GM23338 (cell line): Measurements from ENCODE around the gene PRKACA. TPM values are rescaled to one million over a fixed set of nuclear protein-coding genes. Genes with fewer than 3 reads are reported as not detected.

Experiments used
- ATAC-seq: fragments of 200-7000 bp; cut with Tn5 transposase; 3 replicates; pipeline ENCODE4 v1.9.1; 2020
- DNase-seq: peaks from one replicate; pipeline ENCODE4 v3.0.0-alpha.2; 2015; ENCODE audit warnings: low spot score
- H2AFZ ChIP-seq: fragments of 200-600 bp; sonication (generic); 2 replicates; pipeline ENCODE4 v1.8.0; 2016; ENCODE audit warnings: antibody characterized with exemption, mild to moderate bottlenecking, moderate library complexity
- H3F3A ChIP-seq: fragments of 200-600 bp; sonication (generic); replicated peaks from 2 replicates; pipeline ENCODE4 v1.8.0; 2017; ENCODE audit warnings: antibody characterized with exemption, mixed run types, low read depth
- H3K27ac ChIP-seq: fragments of 200-600 bp; sonication (generic); 2 replicates; pipeline ENCODE4 v1.6.1; 2016; ENCODE audit warnings: low read depth
- H3K27me3 ChIP-seq: fragments of 200-600 bp; sonication (generic); 2 replicates; pipeline ENCODE4 v1.8.0; 2016; ENCODE audit warnings: mild to moderate bottlenecking, mixed run types, moderate library complexity; ENCODE audit not compliant: insufficient read depth
- H3K36me3 ChIP-seq: fragments of 200-600 bp; sonication (generic); 2 replicates; pipeline ENCODE4 v1.8.0; 2016; ENCODE audit warnings: mild to moderate bottlenecking; ENCODE audit not compliant: insufficient read depth
- H3K4me1 ChIP-seq: fragments of 200-600 bp; sonication (generic); 2 replicates; pipeline ENCODE4 v1.8.0; 2016; ENCODE audit warnings: mild to moderate bottlenecking, moderate library complexity; ENCODE audit not compliant: insufficient read depth
- H3K4me2 ChIP-seq: fragments of 200-600 bp; sonication (generic); 2 replicates; pipeline ENCODE4 v1.7.1; 2017; ENCODE audit warnings: mixed run types
- H3K4me3 ChIP-seq: fragments of 200-600 bp; sonication (generic); 2 replicates; pipeline ENCODE4 v1.6.1; 2016; ENCODE audit warnings: mixed run types
- H3K79me2 ChIP-seq: fragments of 200-600 bp; sonication (generic); replicated peaks from 2 replicates; pipeline ENCODE4 v1.8.0; 2017; ENCODE audit warnings: mild to moderate bottlenecking; ENCODE audit not compliant: insufficient read depth
- H3K9me2 ChIP-seq: fragments of 200-600 bp; sonication (generic); 2 replicates; pipeline ENCODE4 v1.8.0; 2017; ENCODE audit not compliant: insufficient read depth
- H4K20me1 ChIP-seq: fragments of 200-600 bp; sonication (generic); replicated peaks from 2 replicates; pipeline ENCODE4 v1.8.0; 2017; ENCODE audit warnings: mild to moderate bottlenecking; ENCODE audit not compliant: insufficient read depth
- H3K27ac Mint-ChIP-seq: 2 replicates; pipeline ENCODE4 v1.8.0; 2020; ENCODE audit warnings: inconsistent platforms, mild to moderate bottlenecking, moderate library complexity, mixed read lengths
- H3K27me3 Mint-ChIP-seq: 3 replicates; pipeline ENCODE4 v1.8.0; 2022; ENCODE audit warnings: low read depth, mild to moderate bottlenecking, moderate library complexity, mixed read lengths, inconsistent platforms; ENCODE audit not compliant: insufficient read depth, poor library complexity
- H3K36me3 Mint-ChIP-seq: 3 replicates; pipeline ENCODE4 v1.8.0; 2021; ENCODE audit warnings: low read depth, mild to moderate bottlenecking, inconsistent platforms, moderate library complexity, mixed read lengths
- H3K4me1 Mint-ChIP-seq: 3 replicates; pipeline ENCODE4 v1.8.0; 2020; ENCODE audit warnings: mild to moderate bottlenecking, inconsistent platforms, mixed read lengths
- H3K4me3 Mint-ChIP-seq: 3 replicates; pipeline ENCODE4 v1.8.0; 2021; ENCODE audit warnings: moderate library complexity, mild to moderate bottlenecking, inconsistent platforms, mixed read lengths
- H3K9me3 Mint-ChIP-seq: 3 replicates; pipeline ENCODE4 v1.8.0; 2020; ENCODE audit warnings: moderate library complexity, mild to moderate bottlenecking, inconsistent platforms, mixed read lengths
- CREB1 ChIP-seq: fragments of 250-450 bp; sonication (Bioruptor Pico); IDR thresholded peaks from 2 replicates; pipeline ENCODE4 v1.5.0; 2020; ENCODE audit warnings: low read depth, mild to moderate bottlenecking, moderate library complexity
- ETS1 ChIP-seq: IDR thresholded peaks from 2 replicates; pipeline ENCODE4 v1.6.1; 2016; ENCODE audit warnings: antibody characterized with exemption
- EZH2 ChIP-seq: fragments of 200-600 bp; sonication (generic); IDR thresholded peaks from one replicate; pipeline ENCODE4 v1.8.0; 2017; ENCODE audit warnings: antibody characterized with exemption, mild to moderate bottlenecking, low read depth; ENCODE audit not compliant: unreplicated experiment
- EZH2phosphoT487 ChIP-seq: fragments of 200-600 bp; sonication (generic); IDR thresholded peaks from one replicate; pipeline ENCODE4 v1.8.1; 2018; ENCODE audit warnings: antibody characterized with exemption; ENCODE audit not compliant: unreplicated experiment
- JUNB ChIP-seq: IDR thresholded peaks from one replicate; pipeline ENCODE4 v1.6.1; 2016; ENCODE audit warnings: antibody characterized with exemption; ENCODE audit not compliant: unreplicated experiment
- NANOG ChIP-seq: IDR thresholded peaks from 2 replicates; pipeline ENCODE4 v1.6.1; 2016; ENCODE audit warnings: antibody characterized with exemption, borderline replicate concordance
- POLR2AphosphoS5 ChIP-seq: IDR thresholded peaks from 2 replicates; pipeline ENCODE4 v1.6.1; 2016; ENCODE audit warnings: antibody characterized with exemption, low read depth
- REST ChIP-seq: IDR thresholded peaks from one replicate; pipeline ENCODE4 v1.6.1; 2018; ENCODE audit warnings: antibody characterized with exemption; ENCODE audit not compliant: unreplicated experiment
- STAT1 ChIP-seq: IDR thresholded peaks from one replicate; pipeline ENCODE4 v1.6.1; 2016; ENCODE audit warnings: antibody characterized with exemption; ENCODE audit not compliant: unreplicated experiment
- ZNF114 ChIP-seq: fragments of 250-450 bp; sonication (Bioruptor Pico); IDR thresholded peaks from 2 replicates; pipeline ENCODE4 v1.5.0; 2020; ENCODE audit warnings: mild to moderate bottlenecking, moderate library complexity
- ZNF331 ChIP-seq: fragments of 250-450 bp; sonication (Bioruptor Pico); IDR thresholded peaks from 2 replicates; pipeline ENCODE4 v1.5.0; 2020; ENCODE audit warnings: low read depth, mild to moderate bottlenecking, moderate library complexity
- polyA plus RNA-seq: library from polyadenylated mRNA; unstranded; fragments of >200 nt; fragmentation: Nextera tagmentation; extraction: Ambion mirVana; gene quantifications from 2 replicates; pipeline ENCODE4 v1.2.1, GENCODE V29; 2016
- total RNA-seq: library from RNA; depleted of rRNA; stranded (reverse); fragments of >200 nt; shearing (Covaris generic); gene quantifications from 2 replicates; pipeline ENCODE4 v1.2.3, GENCODE V29; 2014
- TF ChIP-seq, protein P1 (sequence below), 2 experiments: fragments of 200-600 bp in 1 of 2; sonication (generic) in 1 of 2; conservative IDR thresholded peaks; 2 replicates each; pipeline versions ENCODE4 v1.5.1 to v1.6.1; 2016 to 2017; ENCODE audit warnings: antibody characterized with exemption in 2 of 2, low read depth in 2 of 2, mild to moderate bottlenecking in 2 of 2, moderate library complexity in 1 of 2
- TF ChIP-seq, protein P2 (sequence below): fragments of 250-450 bp; sonication (Bioruptor Pico); IDR thresholded peaks from 2 replicates; pipeline ENCODE4 v1.5.0; 2020; ENCODE audit warnings: mild to moderate bottlenecking, moderate library complexity

The PRKACA gene
- total and polyA plus RNA-seq, 2 experiments from 2014 or later = 13.0 to 31.3 TPM

- peaks cover 17% of the 10 kb centered on the region for H3K79me2 ChIP-seq
- no peak overlapping the region for H3K4me3 ChIP-seq
Observed at GRCh38 chr19:14115756-14116155, 1.8 kb downstream of the PRKACA start.

More at GRCh38 chr19:14115756-14116155, 1.8 kb downstream of the PRKACA start:
- Histone ChIP-seq H3K9me2 (no peaks in the 10 kb centered on the region), H4K20me1 (peaks cover 12% of the 10 kb centered on the region), H2AFZ (no peak overlapping the region), H3K27me3 (no peaks in the 10 kb centered on the region), H3K4me1 (peaks cover 51% of the 10 kb centered on the region), H3K36me3 (no peaks in the 10 kb centered on the region; the same call in 1 of the 2 replicates), H3K4me2 (no peak overlapping the region), H3F3A (peaks cover 29% of the 10 kb centered on the region), H3K27ac (no peak overlapping the region)
- peaks cover 14% of the 10 kb centered on the region for H3K27me3 Mint-ChIP-seq
- H3K4me3 Mint-ChIP-seq = peak overlapping the region; percentile 82
- no peak overlapping the region for H3K27ac Mint-ChIP-seq
- H3K4me1 Mint-ChIP-seq = peaks cover 46% of the 10 kb centered on the region
- no peak for DNase-seq
- no peak for ATAC-seq
- TF ChIP-seq ZNF114 (no peak), POLR2AphosphoS5 (no peak), JUNB (no peak), CREB1 (CRISPR knock-in tag) (no peak), EZH2phosphoT487 (no peak), ZNF331 (CRISPR knock-in tag) (no peak), STAT1 (no peak), EZH2 (no peak), REST (no peak), NANOG (no peak), ETS1 (no peak)
- TF ChIP-seq, protein P1, sequence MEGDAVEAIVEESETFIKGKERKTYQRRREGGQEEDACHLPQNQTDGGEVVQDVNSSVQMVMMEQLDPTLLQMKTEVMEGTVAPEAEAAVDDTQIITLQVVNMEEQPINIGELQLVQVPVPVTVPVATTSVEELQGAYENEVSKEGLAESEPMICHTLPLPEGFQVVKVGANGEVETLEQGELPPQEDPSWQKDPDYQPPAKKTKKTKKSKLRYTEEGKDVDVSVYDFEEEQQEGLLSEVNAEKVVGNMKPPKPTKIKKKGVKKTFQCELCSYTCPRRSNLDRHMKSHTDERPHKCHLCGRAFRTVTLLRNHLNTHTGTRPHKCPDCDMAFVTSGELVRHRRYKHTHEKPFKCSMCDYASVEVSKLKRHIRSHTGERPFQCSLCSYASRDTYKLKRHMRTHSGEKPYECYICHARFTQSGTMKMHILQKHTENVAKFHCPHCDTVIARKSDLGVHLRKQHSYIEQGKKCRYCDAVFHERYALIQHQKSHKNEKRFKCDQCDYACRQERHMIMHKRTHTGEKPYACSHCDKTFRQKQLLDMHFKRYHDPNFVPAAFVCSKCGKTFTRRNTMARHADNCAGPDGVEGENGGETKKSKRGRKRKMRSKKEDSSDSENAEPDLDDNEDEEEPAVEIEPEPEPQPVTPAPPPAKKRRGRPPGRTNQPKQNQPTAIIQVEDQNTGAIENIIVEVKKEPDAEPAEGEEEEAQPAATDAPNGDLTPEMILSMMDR (conservative IDR thresholded peaks at IDR 0.05; ENCODE audit: low read depth in 2 of 2) = no peak
- TF ChIP-seq, protein P2, sequence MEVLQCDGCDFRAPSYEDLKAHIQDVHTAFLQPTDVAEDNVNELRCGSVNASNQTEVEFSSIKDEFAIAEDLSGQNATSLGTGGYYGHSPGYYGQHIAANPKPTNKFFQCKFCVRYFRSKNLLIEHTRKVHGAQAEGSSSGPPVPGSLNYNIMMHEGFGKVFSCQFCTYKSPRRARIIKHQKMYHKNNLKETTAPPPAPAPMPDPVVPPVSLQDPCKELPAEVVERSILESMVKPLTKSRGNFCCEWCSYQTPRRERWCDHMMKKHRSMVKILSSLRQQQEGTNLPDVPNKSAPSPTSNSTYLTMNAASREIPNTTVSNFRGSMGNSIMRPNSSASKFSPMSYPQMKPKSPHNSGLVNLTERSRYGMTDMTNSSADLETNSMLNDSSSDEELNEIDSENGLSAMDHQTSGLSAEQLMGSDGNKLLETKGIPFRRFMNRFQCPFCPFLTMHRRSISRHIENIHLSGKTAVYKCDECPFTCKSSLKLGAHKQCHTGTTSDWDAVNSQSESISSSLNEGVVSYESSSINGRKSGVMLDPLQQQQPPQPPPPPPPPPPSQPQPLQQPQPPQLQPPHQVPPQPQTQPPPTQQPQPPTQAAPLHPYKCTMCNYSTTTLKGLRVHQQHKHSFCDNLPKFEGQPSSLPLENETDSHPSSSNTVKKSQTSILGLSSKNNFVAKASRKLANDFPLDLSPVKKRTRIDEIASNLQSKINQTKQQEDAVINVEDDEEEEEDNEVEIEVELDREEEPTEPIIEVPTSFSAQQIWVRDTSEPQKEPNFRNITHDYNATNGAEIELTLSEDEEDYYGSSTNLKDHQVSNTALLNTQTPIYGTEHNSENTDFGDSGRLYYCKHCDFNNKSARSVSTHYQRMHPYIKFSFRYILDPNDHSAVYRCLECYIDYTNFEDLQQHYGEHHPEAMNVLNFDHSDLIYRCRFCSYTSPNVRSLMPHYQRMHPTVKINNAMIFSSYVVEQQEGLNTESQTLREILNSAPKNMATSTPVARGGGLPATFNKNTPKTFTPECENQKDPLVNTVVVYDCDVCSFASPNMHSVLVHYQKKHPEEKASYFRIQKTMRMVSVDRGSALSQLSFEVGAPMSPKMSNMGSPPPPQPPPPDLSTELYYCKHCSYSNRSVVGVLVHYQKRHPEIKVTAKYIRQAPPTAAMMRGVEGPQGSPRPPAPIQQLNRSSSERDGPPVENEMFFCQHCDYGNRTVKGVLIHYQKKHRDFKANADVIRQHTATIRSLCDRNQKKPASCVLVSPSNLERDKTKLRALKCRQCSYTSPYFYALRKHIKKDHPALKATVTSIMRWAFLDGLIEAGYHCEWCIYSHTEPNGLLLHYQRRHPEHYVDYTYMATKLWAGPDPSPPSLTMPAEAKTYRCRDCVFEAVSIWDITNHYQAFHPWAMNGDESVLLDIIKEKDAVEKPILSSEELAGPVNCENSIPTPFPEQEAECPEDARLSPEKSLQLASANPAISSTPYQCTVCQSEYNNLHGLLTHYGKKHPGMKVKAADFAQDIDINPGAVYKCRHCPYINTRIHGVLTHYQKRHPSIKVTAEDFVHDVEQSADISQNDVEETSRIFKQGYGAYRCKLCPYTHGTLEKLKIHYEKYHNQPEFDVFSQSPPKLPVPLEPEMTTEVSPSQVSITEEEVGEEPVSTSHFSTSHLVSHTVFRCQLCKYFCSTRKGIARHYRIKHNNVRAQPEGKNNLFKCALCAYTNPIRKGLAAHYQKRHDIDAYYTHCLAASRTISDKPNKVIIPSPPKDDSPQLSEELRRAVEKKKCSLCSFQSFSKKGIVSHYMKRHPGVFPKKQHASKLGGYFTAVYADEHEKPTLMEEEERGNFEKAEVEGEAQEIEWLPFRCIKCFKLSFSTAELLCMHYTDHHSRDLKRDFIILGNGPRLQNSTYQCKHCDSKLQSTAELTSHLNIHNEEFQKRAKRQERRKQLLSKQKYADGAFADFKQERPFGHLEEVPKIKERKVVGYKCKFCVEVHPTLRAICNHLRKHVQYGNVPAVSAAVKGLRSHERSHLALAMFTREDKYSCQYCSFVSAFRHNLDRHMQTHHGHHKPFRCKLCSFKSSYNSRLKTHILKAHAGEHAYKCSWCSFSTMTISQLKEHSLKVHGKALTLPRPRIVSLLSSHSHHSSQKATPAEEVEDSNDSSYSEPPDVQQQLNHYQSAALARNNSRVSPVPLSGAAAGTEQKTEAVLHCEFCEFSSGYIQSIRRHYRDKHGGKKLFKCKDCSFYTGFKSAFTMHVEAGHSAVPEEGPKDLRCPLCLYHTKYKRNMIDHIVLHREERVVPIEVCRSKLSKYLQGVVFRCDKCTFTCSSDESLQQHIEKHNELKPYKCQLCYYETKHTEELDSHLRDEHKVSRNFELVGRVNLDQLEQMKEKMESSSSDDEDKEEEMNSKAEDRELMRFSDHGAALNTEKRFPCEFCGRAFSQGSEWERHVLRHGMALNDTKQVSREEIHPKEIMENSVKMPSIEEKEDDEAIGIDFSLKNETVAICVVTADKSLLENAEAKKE (CRISPR knock-in tag) = no peak
- no peaks in the 10 kb centered on the region; the same call in 2 of the 3 replicates for H3K9me3 Mint-ChIP-seq
- peaks cover 8% of the 10 kb centered on the region for H3K36me3 Mint-ChIP-seq
